GM10266 (cell line): Measurements from ENCODE around the gene ARFGAP1.

Experiments
- DNase-seq: peaks from one replicate; pipeline ENCODE4 v3.0.0; 2012; ENCODE audit errors: extremely low spot score
- TF ChIP-seq, protein P1 (sequence below): IDR thresholded peaks from 2 replicates; pipeline ENCODE4 v1.5.1; 2012; ENCODE audit warnings: mild to moderate bottlenecking, low read depth; ENCODE audit not compliant: control insufficient read depth, insufficient read depth; ENCODE audit errors: missing control alignments

ARFGAP1 gene

DNA sequence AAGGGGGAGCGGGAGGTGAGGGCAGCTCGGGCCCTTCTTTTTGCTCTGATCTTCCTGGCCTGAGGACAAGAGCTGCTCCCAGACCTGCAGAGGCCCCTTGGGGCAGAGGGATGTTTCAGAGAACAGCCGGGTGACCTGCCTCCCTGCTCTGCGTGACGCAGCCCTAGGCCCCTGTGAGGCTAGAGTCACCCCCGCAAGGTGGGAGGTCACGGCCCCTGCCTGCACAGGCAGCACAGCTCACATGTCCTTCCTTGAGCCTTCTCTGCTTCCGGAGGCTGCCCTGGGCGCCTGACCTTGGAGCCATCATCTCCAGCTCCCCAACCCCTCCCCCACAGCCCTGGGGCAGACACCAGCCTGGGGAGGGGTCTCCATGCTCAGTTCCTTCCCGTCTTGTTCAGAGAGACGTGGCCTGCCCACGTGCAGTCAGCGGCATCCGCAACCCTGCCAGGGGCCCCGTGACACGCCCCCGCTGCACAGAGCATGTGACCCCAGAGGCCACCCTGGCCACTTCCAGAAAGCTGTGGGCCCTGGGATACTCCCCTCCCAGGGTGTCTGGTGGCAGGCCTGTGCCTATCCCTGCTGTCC lies 37.1 kb upstream of the ARFGAP1 start, which contains the start of gene BIRC7:
Gene BIRC7 (plus strand): TSS at position 507 of the 585 bp plus-strand sequence. CDS start 192 bp downstream, outside the sequence.
- TF ChIP-seq, protein P1, sequence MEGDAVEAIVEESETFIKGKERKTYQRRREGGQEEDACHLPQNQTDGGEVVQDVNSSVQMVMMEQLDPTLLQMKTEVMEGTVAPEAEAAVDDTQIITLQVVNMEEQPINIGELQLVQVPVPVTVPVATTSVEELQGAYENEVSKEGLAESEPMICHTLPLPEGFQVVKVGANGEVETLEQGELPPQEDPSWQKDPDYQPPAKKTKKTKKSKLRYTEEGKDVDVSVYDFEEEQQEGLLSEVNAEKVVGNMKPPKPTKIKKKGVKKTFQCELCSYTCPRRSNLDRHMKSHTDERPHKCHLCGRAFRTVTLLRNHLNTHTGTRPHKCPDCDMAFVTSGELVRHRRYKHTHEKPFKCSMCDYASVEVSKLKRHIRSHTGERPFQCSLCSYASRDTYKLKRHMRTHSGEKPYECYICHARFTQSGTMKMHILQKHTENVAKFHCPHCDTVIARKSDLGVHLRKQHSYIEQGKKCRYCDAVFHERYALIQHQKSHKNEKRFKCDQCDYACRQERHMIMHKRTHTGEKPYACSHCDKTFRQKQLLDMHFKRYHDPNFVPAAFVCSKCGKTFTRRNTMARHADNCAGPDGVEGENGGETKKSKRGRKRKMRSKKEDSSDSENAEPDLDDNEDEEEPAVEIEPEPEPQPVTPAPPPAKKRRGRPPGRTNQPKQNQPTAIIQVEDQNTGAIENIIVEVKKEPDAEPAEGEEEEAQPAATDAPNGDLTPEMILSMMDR = no peak
- DNase-seq = no peak

DNA sequence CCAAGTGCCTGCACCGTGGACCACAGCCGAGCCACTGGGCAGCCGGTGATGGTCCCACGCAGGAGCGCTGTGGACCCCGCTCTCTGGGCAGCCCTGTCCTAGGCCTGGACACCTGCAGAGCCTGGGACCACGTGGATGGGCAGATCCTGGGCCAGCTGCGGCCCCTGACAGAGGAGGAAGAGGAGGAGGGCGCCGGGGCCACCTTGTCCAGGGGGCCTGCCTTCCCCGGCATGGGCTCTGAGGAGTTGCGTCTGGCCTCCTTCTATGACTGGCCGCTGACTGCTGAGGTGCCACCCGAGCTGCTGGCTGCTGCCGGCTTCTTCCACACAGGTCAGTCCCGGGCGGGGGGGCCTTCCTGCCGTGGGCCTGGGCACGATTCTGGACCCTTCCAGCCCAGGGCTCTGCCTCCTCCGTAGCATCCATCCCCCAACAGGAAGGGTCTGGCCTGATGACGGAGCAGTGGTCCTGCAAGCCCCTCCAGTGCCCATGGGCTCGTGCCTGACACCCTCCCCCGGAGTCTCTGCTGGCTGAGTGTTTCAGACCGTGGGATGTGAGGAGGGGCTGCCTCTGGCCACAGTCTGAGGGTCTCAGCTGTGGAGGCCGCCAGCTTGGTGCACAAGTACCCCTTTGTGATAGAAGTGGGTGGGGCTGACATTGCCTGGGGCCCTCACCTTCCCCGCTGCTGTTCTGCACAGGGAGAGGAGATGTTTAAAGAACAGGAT lies 36.3 kb upstream of the ARFGAP1 start:
- no peak for DNase-seq

DNA sequence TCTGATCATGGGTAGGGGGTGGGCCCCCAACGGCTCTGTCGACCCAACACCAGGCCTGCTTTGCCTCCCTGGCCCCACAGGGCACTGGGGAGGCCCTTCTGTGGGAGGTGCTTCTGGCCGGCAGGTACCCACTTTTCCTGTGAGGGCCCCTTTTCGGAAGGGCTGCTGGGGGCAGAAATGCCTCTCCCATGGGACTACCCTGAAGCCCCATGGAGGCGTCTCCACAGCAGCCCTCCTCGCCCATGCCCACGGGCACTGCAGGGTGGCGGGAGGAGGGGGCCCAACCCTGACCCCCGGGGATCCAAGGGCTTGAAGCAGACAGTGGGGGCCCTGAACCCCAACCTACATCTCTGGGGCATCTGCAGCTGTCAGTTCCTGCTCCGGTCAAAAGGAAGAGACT lies 34.6 kb upstream of the ARFGAP1 start:
- no peak for DNase-seq
- TF ChIP-seq, protein P1 = no peak

More for the DNA sequence above, 36.3 kb upstream of the ARFGAP1 start:
- TF ChIP-seq, protein P1 = no peak

DNA sequence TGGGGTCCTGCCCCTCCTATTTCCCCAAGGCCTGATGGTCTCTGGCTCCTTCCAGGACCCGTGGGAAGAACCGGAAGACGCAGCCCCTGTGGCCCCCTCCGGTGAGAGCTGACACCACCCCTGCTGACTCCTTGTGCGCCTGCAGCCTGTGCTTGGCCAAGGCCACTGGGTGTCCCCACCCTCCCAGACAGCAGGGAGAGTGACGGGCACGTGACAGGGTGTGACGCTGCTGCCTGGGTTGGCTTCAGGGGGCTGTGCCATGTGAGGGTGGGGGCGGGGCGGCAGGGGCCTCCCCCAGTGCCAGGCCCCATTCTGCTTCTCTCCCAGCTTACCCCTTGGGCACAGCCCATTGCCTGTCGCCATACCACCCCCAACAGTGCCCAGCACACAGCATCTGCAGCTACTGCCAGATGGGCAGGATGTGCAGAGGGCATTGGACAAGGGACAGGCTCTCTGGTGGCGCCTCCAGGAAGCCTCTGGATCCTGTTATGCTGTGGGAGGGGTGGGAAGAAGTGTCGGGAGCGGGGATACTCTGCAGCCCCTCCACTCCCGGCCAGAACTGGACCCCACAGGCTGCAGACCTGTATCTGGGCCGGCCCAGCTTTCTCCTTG lies 34.0 kb upstream of the ARFGAP1 start:
- DNase-seq = no peak
- TF ChIP-seq, protein P1 = peak; percentile 41

DNA sequence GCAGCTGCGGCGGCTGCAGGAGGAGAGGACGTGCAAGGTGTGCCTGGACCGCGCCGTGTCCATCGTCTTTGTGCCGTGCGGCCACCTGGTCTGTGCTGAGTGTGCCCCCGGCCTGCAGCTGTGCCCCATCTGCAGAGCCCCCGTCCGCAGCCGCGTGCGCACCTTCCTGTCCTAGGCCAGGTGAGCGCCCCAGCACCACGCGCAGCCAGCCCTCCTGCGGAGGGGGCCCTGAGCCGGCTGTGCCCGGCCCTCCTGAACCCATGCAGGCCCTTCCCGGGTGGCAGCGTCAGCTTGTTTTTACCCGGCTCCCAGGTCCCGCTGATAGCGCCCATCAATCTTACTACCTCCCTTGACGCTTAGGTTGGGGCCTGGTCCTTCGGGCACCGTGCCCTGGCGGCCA lies 33.2 kb upstream of the ARFGAP1 start:
- DNase-seq = no peak
- TF ChIP-seq, protein P1 = no peak

DNA sequence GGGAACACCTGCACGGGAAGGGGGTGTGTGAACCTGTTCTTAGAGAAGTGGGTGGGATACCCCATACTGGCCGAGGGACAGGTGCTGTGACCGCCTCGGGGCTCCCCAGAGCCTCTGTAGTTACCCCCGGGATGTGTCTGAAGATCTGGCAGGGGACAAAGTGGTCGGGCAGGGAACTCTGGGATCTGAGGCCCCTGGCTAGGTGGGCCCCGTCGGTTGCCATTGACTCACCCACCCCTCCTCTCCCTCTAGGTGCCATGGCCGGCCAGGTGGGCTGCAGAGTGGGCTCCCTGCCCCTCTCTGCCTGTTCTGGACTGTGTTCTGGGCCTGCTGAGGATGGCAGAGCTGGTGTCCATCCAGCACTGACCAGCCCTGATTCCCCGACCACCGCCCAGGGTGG lies 32.6 kb upstream of the ARFGAP1 start:
- no peak for DNase-seq
- TF ChIP-seq, protein P1 = no peak

DNA sequence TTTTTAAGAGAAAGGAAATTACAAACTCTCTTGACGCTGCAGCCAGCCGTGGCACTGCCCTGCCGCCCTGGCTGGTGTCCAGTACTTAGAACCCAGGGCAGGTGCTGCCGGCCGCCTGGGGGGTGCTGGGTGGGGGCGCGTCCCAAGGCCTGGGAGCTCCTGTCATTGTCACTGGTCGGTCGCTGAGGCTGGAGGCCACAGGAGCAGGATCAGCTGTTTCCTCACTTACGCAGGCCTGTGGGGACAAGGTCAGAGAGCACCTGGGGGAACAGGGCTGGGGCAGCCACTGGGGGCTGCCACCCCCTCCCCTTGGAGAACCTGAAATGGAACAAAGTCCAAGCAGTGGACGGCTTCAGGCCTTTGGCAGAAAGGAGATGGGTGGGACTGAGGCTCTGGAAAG lies 31.3 kb upstream of the ARFGAP1 start:
- TF ChIP-seq, protein P1 = no peak
- no peak for DNase-seq
